HUES48 (cell line): ENCODE results near the gene RAB31.

Experiments
- H3K27ac ChIP-seq: one replicate; pipeline ENCODE4 v1.7.0; 2013; ENCODE audit warnings: low read depth, low read length, inconsistent platforms
- H3K27me3 ChIP-seq: 2 replicates; pipeline ENCODE4 v1.6.1; 2013; ENCODE audit warnings: mild to moderate bottlenecking, low read length; ENCODE audit not compliant: control insufficient read depth, insufficient read depth
- H3K36me3 ChIP-seq: 2 replicates; pipeline ENCODE4 v1.6.1; 2013; ENCODE audit warnings: low read length; ENCODE audit not compliant: control insufficient read depth, insufficient read depth
- H3K4me1 ChIP-seq: 2 replicates; pipeline ENCODE4 v1.6.1; 2013; ENCODE audit warnings: mild to moderate bottlenecking, low read length; ENCODE audit not compliant: control insufficient read depth, insufficient read depth
- H3K4me3 ChIP-seq: 2 replicates; pipeline ENCODE4 v1.5.1; 2013; ENCODE audit warnings: mild to moderate bottlenecking, low read depth, low read length
- H3K9ac ChIP-seq: 2 replicates; pipeline ENCODE4 v1.6.1; 2013; ENCODE audit warnings: mild to moderate bottlenecking, low read depth, low read length, moderate library complexity
- H3K9me3 ChIP-seq: 2 replicates; pipeline ENCODE4 v1.6.1; 2013; ENCODE audit warnings: low read length; ENCODE audit not compliant: control insufficient read depth, insufficient read depth

Gene RAB31

DNA sequence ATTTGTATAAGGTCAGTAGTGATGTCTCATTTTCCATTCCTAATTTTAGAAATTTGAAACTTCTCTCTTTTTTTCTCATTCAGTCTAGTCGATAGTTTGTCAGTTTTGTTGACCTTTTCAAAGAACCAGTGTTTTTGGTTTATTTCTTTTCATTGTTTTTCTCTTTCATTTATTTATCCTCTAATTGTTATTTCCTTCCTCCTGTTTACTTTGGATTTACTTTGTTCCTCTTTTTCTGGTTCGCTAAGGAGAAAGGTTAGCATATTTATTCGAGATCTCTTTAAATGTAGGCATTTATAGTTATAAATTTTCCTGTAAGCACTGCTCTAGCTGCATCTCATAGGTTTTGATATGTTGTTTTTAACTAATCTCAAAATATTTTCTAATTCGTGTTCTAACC, 112.6 kb downstream of the RAB31 start:
- Histone ChIP-seq H3K9me3 (no peaks in the 10 kb centered on the region; the same call in 1 of the 2 replicates), H3K36me3 (no peaks in the 10 kb centered on the region), H3K4me1 (no peaks in the 10 kb centered on the region), H3K4me3 (no peak overlapping the region), H3K27me3 (no peaks in the 10 kb centered on the region), H3K9ac (no peak overlapping the region), H3K27ac (no peak overlapping the region)

DNA sequence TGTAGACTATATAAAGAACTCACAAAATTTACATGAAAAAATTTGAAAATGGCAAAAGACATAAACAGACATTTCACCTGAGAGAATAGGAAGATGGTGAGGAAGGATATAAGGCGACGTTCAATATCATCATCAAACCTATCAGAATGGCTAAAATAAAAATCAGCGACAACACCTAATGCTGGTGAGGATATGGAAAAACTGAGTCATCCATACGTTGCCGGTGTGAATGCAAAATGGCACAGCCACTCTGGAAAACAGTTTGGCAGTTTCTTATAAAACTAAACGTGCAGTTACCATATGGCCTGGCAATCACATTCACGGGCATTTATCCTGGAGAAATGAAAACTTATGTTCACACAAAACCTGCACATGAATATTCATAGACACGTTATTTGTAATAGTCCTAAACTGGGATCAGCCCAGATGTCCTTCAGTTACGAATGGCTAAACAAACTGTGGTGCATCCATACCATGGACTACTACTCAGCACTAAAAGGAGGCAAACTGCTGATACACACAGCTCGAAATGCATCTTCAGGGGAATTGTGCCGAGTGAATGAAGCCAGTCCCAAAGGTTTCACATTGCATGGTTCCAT, 114.6 kb downstream of the RAB31 start:
- Histone ChIP-seq H3K27me3 (no peaks in the 10 kb centered on the region), H3K4me3 (no peak overlapping the region), H3K4me1 (no peaks in the 10 kb centered on the region), H3K27ac (no peak overlapping the region), H3K9ac (no peak overlapping the region), H3K9me3 (no peaks in the 10 kb centered on the region; the same call in 1 of the 2 replicates), H3K36me3 (no peaks in the 10 kb centered on the region)

DNA sequence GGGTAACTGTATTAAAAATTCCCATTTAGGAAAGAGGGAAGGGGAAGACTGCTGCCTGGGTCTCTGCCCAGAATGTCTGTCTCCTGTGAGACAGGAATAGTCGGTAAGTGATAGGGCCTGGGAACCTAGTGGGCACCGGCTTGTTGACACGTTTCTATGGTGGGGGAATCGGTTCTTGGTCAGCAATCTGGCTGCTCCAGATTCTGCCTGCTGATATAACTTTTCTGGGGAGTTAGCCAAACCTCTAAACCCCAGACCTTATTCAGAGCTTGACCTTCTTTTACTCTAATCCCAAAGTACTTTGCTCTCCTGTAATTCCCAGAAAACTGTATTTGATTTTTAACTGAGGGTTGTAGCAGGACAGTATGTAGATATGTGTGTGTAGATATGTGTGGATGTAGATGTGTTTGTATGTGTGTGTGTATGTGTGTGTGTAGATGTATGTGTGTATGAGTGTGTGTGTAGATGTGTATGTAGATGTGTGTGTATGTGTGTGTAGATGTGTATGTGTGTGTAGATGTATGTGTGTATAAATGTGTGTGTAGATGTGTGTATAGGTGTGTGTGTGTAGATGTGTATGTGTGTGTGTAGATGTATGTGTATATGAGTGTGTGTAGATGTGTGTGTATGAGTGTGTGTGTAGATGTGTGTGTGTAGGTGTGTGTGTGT, 115.8 kb downstream of the RAB31 start:
- Histone ChIP-seq H3K4me1 (no peaks in the 10 kb centered on the region), H3K4me3 (no peak overlapping the region), H3K27ac (no peak overlapping the region), H3K36me3 (no peaks in the 10 kb centered on the region), H3K9me3 (no peaks in the 10 kb centered on the region; the same call in 1 of the 2 replicates), H3K27me3 (no peaks in the 10 kb centered on the region), H3K9ac (no peak overlapping the region)

DNA sequence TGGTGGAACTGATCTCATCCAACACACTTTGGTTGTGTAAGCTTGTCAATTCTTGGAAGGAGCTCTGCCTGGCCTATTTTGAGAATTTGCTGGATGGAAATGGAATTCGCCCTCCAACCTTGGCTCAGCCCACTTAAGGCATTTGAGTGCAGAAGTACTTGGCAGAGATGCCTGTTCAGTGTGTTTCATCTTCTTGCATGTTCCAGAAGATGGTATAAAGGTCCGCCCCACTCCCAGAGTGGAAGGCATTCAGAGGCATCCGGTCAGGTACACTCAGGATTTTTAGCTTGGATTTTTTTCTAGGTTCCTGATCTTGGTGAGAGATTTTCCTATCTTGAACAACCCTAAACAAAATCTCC, 116.4 kb downstream of the RAB31 start:
- Histone ChIP-seq H3K9ac (no peak overlapping the region), H3K4me3 (no peak overlapping the region), H3K36me3 (no peaks in the 10 kb centered on the region), H3K4me1 (no peaks in the 10 kb centered on the region), H3K9me3 (no peaks in the 10 kb centered on the region), H3K27ac (no peak overlapping the region), H3K27me3 (no peaks in the 10 kb centered on the region)

DNA sequence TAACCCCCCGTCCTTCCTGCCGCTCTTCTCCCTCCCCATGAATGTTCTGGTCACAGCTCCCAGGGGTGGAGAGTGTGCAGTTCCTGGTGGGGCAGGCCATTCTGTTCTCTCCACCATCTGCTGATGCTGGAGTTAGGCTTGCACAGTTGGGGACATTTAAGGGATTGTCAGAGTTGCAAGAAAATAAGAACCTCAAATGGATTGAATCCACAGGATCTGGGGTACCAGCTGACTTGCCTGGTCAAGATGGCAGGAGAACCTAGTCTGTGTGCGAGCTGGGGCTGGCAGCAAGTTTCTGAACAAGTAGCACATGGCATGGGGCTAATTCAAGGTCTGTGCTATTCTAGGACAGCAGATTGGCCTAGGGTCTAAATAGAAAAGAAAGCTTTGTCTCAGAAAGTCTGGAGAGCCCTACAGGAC, 116.9 kb downstream of the RAB31 start:
- Histone ChIP-seq H3K27ac (no peak overlapping the region), H3K9me3 (no peaks in the 10 kb centered on the region), H3K4me1 (no peaks in the 10 kb centered on the region), H3K27me3 (no peaks in the 10 kb centered on the region), H3K9ac (no peak overlapping the region), H3K36me3 (no peaks in the 10 kb centered on the region), H3K4me3 (no peak overlapping the region)

DNA sequence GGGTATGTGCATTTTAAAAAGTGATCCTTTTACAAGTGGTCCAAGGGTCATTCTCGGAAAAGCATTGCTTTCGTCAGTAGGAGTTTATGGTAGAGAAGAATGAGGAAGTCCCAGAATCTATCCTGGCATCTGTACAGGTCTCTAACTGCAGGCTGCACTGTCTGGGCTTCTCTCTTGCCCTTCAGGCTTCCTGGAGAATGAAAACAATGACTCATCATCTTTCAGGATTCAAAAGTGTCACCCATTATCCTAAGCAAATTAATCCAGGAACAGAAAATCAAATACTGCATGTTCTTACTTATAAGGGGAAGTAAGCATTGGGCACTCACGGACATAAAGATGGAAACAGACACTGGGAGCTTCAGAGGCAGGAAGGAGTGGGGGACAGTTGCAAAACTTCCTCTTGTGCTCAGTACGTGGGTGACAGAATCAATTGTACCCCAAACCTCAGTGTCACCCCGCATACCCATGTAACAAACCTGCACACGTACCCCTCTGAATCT, 117.5 kb downstream of the RAB31 start:
- Histone ChIP-seq H3K4me3 (no peak overlapping the region), H3K27me3 (no peaks in the 10 kb centered on the region), H3K36me3 (no peaks in the 10 kb centered on the region), H3K9ac (no peak overlapping the region), H3K9me3 (no peaks in the 10 kb centered on the region), H3K27ac (no peak overlapping the region), H3K4me1 (no peaks in the 10 kb centered on the region)

DNA sequence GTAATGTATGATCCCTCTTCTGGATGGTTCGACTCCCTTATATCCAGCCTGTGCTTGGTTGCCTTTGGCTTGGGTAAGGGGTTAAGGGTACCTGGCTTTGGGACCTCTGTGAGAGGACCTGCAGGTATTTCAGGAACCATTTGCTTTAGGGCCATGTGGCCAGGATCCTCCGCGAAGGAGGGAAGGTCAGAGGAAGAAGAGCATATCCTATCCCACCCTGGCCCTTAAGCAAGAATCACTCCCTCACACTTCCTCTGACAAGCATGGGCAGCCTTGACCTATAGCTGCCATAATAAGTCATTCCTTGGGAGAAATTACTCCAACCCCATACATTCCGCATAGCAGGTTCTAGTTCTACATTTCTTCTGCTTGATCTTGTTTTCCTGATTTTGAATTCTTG, 118.6 kb downstream of the RAB31 start:
- Histone ChIP-seq H3K36me3 (no peaks in the 10 kb centered on the region), H3K9ac (no peak overlapping the region), H3K4me3 (no peak overlapping the region), H3K27ac (no peak overlapping the region), H3K27me3 (no peaks in the 10 kb centered on the region), H3K4me1 (no peaks in the 10 kb centered on the region), H3K9me3 (no peaks in the 10 kb centered on the region)

DNA sequence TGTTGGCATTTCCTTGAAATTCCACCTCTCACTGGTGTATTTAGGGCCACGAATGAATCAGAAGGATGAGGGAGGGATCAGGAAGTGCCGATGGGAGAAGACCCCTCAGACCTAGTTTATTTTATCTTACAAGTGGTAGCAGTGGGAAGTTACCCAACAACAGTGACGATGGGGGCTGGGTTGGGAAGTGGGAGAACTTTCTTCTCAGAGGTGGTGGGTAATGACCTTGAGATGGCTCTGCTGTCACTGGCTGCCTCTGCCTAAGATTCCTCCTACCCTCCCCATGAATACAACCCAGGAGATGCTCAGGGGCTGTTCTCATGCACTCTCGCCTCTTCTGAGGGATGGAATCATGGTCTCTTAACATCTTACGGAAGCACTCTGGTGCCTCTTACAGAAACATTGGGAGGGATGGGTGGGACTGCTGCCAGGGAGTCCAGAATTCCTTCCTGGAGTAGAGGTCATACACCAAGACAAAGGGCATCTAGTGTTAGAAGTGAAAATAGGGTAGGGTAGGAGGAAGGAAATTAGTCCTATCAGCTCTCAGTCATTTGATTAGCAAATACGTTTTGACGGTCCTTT, 119.2 kb downstream of the RAB31 start:
- no peak overlapping the region for H3K27ac ChIP-seq
- H3K27me3 ChIP-seq, result no peaks in the 10 kb centered on the region
- no peaks in the 10 kb centered on the region for H3K9me3 ChIP-seq
- H3K36me3 ChIP-seq, result no peaks in the 10 kb centered on the region
- H3K4me1 ChIP-seq, result no peaks in the 10 kb centered on the region
- no peak overlapping the region for H3K4me3 ChIP-seq
- H3K9ac ChIP-seq, result no peak overlapping the region

DNA sequence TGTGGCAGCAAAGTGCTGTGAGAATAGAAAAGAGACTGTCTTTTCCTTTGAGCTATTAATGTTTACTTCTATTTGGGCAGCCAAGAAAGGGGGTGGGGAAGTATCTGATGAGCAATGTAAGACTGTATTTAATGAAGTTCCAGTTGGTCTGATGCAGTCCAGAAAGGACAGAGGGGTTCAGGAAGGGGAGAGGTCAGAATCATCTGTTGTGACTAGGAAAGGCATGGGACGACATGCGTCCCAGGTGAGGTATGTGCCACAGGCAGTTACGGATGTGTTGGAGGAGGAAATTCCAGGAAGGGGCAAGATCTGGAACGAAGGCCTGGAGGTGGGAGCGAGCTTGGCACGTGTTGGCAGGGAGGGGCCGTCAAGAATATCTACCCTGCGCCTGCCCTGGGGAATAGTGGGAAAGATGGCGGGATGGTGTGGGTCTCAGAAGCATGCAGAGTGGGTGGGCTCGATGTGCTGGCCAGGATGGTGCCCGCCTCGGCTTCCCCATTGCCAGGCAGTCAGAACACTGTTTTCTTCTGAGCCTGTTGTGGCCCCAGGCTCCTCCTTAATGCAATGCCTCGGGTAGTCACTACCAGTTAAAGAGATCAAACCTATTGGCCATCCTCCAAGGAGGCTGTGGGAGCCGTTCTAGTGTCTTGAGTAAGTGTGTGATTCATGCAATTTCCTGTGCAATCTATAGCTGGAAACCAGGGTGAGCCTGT, 119.8 kb downstream of the RAB31 start:
- Histone ChIP-seq H3K9me3 (no peaks in the 10 kb centered on the region), H3K4me3 (no peak overlapping the region), H3K36me3 (no peaks in the 10 kb centered on the region), H3K27me3 (no peaks in the 10 kb centered on the region), H3K9ac (no peak overlapping the region), H3K27ac (no peak overlapping the region), H3K4me1 (no peaks in the 10 kb centered on the region)

DNA sequence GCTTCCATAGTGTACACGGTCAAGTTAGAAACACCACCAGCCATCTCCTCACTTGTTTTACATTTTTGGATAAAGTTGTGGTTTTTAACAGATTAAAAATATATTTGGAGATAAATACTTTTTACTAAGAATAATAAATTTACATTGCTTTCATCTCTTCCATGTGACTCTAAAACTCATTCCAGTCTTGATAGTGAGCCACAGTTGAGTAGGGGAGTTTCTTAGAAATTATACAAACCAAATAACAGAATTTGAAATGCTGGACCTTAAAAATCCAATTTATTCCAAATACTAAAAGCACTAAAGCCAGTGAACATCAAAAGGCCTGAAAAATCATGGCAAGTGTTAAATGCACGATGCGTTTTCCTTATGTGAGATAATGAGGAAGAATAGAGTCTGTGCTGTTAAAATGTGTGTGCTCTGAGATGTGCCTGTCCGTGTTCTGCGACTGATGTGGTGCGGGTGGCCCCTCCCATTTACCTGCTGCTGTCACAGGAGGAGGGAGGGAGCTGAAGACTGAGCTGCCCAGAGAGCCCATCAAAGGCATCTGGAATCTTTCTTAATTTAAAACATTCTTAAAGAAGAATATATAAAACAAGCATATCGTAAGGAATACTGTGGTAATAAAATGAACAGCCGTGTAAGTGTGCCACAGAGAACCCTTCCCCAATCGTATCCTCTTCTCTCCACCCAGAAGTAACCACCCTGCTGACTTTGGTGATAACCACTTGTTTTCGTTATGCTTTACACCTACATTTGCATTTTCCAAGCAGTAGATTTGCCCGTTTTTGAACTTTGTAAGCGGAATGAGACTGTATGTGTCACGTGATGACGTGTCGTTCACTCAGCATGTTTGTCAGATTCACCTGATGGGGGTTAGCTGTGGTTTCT, 120.7 kb downstream of the RAB31 start:
- no peaks in the 10 kb centered on the region for H3K36me3 ChIP-seq
- no peak overlapping the region for H3K4me3 ChIP-seq
- H3K27ac ChIP-seq, result no peak overlapping the region
- H3K27me3 ChIP-seq, result no peaks in the 10 kb centered on the region
- H3K9ac ChIP-seq, result no peak overlapping the region
- H3K9me3 ChIP-seq, result no peaks in the 10 kb centered on the region
- no peaks in the 10 kb centered on the region for H3K4me1 ChIP-seq
